GM23248 (cell line): ENCODE results near the gene TLCD4.

Experiments
- EZH2 ChIP-seq: fragments of 200-600 bp; sonication (generic); IDR thresholded peaks from 2 replicates; pipeline ENCODE4 v1.6.1; 2018; ENCODE audit warnings: antibody characterized with exemption, mild to moderate bottlenecking; ENCODE audit not compliant: insufficient read depth, poor library complexity, severe bottlenecking
- EZH2phosphoT487 ChIP-seq: fragments of 200-600 bp; sonication (generic); IDR thresholded peaks from 2 replicates; pipeline ENCODE4 v1.6.1; 2018; ENCODE audit warnings: antibody characterized with exemption, moderate library complexity, mild to moderate bottlenecking, low read depth; ENCODE audit not compliant: insufficient read depth

DNA sequence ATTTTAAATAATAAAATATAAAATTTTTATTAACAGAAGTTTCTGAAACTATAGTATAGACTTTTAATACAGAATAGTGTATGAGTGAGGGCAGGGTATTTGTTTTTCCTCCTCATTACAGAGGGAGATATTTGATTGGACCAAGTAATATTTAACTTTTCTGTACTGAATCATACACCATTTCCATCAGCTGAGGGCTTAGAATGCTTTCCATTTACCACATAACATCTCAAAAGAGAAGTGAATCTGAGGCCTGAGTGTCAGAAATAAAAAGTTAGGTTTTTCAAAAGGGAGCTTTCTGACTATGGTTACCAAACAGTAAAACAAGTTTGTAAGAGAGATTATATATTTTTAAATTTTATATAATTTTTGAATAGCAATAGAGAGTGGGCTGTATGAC is 29.5 kb downstream of the TLCD4 start:
- TF ChIP-seq EZH2 = no peak
- no peak for TF ChIP-seq EZH2phosphoT487
